Limb (tissue), 2 donors: ENCODE data around the gene SH2B2.

Source experiments
- DNase-seq, 2 donors: peaks; one replicate each; pipeline ENCODE4 v3.0.0-alpha.2; 2016; ENCODE audit errors: extremely low spot score in 2 of 2

SH2B2 gene

DNA sequence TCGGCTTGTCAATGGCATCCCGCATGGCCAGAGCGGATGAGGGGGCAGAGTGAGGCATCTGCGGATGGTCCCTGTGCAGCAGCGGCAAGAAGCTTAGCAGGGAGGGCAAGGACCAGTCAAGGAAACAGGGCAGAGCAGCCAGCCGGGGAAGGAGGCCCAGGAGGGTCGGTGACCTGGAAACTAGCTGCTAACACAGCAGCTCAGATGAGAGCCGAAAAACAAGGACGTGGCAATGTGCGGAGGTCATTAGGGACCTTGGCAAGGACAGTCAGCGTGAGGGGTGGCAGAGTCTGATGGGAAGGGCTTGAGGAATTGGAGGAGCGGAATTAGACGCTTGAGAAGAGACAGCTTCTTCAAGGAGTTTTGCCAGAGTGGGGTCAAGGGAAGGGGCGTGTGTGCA lies 20.1 kb upstream of the SH2B2 start:
- no peak for DNase-seq

DNA sequence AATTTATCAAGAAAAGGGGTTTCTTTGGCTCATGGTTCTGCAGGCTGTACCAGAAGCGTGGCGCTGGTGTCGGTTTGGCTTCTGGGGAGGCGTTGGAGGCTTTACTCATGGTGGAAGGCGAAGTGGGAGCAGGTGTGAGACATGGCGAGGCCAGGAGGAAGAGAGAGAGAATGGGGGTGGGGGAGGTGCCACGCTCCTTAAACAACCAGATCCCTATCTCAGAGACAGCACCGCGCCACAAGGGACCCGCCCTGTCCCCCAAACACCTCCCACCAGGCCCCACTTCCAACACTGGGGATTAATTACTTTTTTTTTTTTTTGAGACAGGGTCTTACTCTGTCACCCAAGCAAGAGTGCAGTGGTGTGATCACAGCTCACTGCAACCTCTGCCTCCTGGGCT lies 18.0 kb upstream of the SH2B2 start:
- DNase-seq: no peak

DNA sequence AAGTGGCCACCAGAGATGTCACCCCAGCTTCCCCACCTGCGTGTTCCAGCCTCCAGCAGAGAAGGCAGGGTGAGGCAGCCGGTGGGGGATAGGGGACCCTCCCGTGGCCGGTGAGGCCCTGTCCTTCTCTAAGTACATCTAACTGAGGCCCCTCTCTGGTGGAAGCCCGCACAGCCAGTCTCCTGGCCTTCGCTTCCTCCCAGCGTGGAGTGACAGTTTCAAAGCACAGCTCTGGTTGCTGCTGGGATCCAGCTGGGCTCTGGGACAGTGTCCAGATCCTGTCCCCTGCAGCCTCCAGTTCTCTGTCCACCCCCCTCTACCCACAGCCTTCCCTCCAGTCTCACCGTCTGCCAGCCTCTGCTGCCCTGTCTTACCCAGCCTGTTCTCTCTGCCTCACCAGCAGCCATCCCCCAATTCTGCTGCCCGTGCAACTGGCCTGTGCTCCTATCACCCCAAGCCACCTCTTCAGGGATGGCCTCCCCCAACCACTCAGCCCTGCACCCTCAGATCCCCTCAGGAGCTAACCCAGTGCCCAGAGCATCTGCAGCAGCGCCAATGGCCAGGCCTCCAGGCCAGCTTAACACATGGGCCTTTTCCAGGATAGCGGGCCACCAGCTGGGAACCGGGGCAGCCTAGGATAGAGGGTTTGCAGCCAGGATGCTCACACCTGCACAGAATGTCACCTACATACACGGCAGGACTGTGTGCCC lies 16.3 kb upstream of the SH2B2 start:
- DNase-seq: peak in 1 of 2 donors; percentile 31

DNA sequence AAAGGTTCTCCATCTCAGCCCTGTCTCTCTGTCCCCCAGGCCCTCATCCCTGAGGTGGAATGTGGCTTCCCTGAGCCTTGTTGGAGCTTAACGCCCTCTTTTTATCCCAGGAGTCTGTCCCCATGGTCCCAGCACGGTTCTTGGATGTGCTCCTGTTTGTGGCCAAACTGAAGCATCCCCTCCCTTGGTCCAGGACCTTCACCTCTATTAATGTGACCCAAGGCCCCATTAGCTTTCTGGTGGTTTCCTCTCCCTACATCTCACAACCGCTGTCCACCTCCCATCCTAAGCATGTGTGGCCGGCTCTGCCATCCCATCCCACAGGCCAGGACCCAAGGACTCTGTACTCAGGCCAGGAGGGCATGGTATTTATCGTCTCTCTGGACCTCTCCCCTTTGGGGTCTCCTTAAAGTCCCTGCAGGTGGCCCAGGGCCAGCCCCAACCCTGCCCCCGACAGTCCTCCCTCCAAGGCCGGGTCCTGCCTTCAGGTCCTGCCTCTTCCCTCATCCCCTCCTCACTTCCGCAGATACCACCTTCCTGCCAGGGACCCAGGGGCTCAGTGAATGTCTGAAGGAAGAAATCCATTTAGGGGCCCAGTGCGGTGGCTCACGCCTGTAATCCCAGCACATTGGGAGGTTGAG lies 15.4 kb upstream of the SH2B2 start:
- DNase-seq: no peak

DNA sequence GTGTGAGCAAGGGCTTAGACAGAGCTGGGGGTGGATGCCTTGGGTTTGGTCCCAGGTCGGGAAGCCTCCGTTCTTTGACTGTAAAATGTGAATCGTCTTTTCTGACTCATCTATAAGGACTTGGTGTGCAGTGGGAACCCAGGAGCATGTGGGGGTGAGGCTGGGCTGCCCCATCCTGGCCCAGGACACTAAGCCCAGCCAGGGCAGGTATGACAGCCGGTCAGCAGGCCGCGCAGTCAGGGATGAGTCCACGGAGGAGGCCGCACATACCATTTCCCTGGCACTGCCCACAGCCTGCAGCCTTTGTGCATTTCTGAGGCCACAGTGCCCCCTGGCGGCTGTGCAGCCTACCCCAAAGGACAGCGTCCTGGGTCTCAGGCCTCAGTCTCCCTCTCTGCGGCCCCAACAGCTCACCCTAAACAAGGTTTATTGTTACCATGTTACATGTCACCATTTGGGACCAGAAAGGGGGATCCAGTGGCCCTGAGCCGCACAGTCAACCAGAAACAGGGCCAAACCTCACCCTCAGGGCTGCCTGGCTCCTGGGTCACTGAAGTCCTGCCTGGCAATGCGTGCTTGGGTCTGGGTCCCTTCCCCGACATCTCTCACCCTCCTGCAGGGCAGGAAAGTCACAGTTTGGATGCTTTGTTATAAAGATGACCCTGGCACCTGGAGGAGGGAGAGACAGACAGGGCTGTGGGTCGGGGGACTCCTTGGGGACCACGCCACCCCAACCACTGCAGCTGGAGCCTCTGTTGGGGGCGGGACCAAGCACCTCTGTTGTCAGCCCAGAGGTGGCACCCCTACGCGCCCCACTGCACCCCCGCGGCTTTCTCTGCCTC lies 14.4 kb upstream of the SH2B2 start:
- DNase-seq: peak; percentile 52 to 87

- no peak for DNase-seq
Observed at GRCh38 chr7:102272917-102273748, 13.5 kb upstream of the SH2B2 start.

DNA sequence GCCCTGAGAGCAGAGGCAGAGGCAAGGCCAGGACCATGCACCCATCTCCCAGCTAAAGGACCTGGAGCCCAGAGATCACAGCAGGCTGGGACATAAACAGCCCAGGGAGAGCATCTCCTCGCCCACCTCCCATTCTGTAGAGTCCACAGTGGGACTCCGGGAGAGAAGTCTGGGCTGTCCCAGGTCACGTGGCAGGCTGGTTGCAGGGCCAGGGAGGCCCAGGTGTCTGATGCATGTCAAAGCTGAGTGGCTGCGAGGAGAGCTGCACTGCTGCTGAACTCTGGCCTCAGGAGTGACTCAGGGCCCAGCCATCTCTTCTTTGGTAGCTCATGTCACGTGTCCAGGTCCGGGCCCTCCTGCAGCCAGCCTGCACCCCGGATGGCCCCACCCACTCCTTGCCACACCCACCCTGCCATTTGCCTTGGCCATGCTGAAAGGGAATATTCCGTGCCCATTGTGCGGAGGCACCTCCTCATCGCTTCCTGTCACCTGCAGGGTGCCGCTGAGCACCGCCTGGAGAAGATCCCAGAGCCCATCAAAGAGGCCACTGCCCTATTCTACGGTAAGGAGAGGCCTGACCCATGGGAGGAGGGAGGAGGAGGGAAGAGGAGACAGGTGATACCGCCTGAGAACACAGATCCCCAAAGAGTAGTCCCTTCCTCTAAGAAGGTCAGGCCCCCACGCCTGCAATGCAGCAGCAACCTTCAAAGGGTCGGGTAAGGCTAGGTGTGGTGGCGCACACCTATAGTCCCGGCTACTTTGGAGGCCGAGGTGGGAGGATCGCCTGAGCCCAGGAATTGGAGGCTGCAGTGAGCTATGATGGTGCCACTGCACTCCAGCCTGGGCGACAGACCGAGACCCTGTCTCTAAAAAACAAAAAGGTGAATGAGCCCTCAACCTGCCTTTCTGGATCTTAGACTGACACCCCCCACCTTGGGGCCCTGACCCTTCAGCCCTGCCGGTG lies 12.6 kb upstream of the SH2B2 start:
- no peak for DNase-seq

DNA sequence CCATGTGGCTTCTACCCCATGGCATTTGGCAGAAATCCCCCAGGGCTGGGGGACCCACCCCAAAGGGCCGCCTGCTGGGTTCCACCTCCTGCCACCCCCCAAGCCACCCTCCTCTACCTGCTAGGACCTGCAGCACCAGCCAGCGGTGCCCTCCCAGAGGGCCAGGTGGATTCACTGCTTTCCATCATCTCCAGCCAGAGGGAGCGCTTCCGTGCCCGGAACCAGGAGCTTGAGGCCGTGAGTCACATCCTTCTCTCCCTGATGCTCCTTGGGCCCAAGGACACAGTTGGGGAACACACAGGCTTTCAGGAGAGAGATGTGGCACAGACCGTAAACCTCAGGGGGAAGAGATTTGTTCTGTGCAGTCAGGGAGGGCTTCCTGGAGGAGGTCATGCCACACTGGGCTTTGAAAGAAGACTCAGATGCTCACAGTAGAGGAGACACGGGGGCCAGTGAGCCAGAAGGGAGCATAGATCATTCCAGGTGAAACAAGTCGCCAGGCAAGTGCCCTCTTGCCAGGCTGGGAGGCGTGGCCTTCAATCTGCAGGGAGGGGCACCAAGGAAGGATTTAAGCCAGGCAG lies 11.5 kb upstream of the SH2B2 start:
- DNase-seq: no peak

- DNase-seq: no peak
Observed at GRCh38 chr7:102277901-102278300, 8.8 kb upstream of the SH2B2 start.

DNA sequence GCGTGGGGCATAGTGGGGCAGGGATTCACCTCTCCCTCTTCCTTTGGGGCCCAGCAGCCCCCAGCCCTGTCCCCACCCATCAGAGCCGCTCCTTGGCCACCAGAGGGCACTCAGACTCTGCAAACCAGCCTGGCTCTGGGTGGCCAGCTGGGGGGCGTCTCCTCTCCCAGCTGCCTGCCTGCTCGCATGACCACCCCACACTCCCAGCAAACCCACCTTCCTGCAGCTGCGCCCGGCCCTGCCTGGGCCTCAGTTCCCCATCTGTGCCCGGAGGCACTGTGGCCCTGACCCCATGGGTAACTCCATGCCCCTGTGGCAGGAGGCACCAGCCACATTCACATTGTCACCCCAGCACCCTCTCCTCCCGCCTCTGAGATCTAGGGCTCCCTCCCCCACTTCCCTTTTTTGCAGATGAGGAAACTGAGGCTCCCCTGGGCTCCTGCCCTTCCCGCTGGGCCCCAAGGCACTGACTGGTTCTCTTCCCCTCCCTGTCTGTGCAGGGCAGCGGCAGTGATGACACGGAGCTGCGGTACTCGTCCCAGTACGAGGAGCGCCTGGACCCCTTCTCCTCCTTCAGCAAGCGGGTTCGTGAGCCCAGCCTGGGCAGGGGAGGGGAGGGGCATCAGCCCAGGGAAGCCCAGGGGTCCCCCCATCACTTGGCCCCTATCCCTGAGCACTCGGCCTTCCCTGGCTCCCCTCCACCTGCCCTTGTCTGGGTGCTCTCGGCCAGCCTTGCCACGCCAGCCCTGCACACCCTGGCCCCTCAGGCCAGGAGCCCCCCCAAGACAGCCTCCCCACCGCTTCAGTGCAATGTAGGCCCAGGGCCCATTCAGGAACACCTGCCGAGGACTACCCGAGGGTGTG lies 6.9 kb upstream of the SH2B2 start:
- peak; percentile 65 to 85 for DNase-seq

DNA sequence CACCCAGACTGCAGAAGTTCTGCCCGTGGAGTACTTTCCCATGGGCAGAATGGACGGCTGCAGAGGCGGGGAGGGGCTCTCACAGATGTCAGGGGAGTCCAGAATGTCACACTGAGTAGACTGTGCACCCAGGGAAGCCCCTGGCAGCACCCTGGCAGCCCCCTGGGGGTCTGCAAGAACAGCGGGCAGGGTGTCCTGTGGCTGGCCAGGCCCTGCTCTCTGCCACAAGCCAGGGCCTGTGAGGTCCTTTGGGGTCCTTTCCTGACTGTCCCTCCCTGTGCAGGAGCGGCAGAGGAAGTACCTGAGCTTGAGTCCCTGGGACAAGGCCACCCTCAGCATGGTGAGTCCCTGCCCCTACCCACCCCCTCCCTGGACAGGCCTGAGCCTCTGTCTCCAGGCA lies 6.1 kb upstream of the SH2B2 start:
- DNase-seq: peak in 1 of 2 donors; percentile 29

DNA sequence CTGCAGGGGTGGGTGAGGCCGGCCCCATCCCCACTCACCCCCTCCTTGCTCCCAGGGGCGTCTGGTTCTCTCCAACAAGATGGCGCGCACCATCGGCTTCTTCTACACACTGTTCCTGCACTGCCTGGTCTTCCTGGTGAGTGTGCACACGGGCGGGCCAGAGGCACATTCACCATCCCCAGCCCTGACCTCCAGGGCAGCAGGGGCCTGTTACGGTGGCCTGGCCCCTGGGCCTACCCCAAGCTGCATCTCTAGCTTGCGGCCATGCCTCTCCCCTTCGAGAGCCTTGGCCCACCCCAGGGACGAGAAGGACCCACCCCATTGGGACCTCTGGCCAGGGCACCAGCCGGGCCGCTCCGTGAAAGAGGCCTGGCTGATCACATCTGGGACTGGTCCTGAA lies 4.9 kb upstream of the SH2B2 start:
- DNase-seq: peak in 1 of 2 donors; percentile 29

DNA sequence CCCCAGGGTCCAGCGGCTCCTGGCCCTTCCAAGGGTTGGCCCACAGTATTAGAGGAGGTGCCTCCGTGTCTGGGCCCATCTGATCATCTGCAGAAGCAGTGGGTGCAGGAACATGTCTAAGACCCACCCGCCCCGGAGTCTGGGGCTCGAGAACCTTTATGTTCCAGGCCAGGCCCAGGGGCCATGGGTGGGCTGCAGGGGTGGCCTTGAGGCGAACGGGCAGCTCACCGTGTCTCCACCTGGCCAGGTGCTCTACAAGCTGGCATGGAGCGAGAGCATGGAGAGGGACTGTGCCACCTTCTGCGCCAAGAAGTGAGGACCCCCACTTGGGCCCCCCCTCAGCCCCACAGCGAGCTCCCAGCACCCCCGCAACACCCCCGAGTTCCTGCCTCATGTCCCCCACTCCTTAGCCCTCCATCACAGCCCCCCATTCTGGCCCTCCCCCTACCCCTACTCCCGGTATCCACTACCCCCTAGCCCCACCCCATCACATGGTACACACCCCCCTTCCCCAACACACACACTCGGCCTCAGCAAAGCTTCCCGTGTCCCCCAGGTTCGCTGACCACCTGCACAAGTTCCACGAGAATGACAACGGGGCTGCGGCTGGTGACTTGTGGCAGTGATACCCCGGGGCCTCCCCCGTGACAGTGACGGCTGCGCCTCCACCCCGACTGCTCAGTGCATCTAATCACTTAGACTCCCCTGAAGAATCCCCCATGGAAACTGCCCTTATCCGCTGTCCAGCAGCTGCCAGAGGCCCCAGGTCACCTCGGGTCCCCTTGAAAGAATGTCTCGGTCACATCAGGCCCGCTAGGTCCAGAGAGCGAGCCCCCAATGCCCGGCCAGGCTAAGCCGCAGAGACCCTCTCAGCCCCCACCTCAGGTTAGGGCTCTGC lies 4.0 kb upstream of the SH2B2 start:
- DNase-seq: peak in 1 of 2 donors; percentile 27

DNA sequence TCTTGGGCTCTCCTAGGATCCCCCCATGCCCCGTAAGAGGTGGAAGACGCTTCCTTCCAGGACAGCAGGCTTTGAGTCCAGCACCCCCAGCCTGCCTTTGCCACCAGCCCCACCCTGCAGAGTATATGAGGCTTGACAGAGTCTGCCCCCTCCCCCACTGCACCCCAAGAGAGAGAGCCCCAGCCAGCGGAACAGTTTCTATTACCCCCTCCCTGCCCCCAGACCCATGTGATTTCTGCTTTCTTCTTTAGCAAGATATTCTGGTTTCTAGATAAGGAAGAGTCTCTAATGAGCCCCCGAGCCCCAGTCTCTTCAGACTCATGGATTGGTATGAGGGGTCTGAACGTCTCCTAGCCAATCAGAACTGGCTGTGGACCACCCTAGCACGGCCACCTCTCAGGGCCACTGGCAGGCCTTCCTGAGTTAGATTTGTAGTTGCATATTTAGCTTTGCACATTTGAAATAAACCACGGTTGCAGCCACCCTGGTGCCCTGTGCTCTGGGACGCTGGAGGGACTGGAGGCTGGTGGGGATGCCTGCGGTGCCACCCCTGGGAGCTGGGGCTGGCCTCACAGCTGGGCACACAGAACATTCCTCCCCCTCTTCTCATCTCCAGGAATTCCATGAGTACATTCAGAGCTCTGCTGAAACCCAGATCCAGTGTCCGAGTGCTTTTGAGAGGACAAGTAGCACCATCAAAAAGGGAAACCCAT lies 3.0 kb upstream of the SH2B2 start:
- DNase-seq: peak in 1 of 2 donors; percentile 26

DNA sequence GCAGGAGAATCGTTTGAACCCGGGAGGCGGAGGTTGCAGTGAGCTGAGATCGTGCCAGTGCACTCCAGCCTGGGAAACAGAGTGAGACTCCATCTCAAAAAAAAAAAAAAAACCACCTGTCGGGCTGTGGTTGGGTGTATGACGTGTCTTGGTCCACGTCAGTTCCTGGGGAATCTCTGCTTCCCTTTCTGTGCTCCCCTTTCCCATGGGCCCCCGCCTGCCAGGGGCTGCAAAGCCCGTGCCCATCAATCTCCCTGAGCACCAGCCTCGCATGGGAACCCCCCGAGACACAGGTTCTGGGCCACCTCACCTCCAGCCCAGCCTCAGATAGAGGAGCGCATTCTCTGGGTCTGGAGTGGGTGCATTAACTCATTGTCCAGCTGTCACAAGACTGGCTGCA lies 2.3 kb upstream of the SH2B2 start:
- no peak for DNase-seq

GRCh38 chr7:102284891-102285539 lies 1.7 kb upstream of the SH2B2 start:
- DNase-seq: no peak
